Prostate gland (tissue), 2 donors: Measurements from ENCODE around the gene PHC2. TPM values are rescaled to one million over a fixed set of nuclear protein-coding genes. Genes with fewer than 3 reads are reported as not detected.

Experiments used
- DNase-seq: peaks from one replicate; pipeline ENCODE4 v3.0.0-alpha.2; 2019; ENCODE audit warnings: low spot score
- H3K27ac ChIP-seq, 2 donors: fragments of 200-600 bp; sonication (generic); 2 replicates each; pipeline ENCODE4 v1.5.1; 2017 to 2019
- H3K27me3 ChIP-seq: fragments of 200-600 bp; sonication (generic); replicated peaks from 2 replicates; pipeline ENCODE4 v1.5.1; 2019; ENCODE audit not compliant: insufficient read depth
- H3K36me3 ChIP-seq, 2 donors: fragments of 200-600 bp; sonication (generic); 1 replicate in 1 of 2; 2 replicates in 1 of 2; pipeline versions ENCODE4 v1.5.1 to v1.8.1; 2017 to 2019
- H3K4me1 ChIP-seq: fragments of 200-600 bp; sonication (generic); replicated peaks from 2 replicates; pipeline ENCODE4 v1.5.1; 2019
- H3K4me3 ChIP-seq, 2 donors: fragments of 200-600 bp; sonication (generic); 2 replicates each; pipeline ENCODE4 v1.5.1; 2017 to 2019
- H3K9me3 ChIP-seq: fragments of 200-600 bp; sonication (generic); 2 replicates; pipeline ENCODE4 v1.5.1; 2017
- POLR2A ChIP-seq: fragments of 450-650 bp; IDR thresholded peaks from one replicate; pipeline ENCODE4 v1.6.1; 2016; ENCODE audit warnings: antibody characterized with exemption, mild to moderate bottlenecking
- POLR2AphosphoS5 ChIP-seq: sonication (generic); formaldehyde crosslinking; IDR thresholded peaks from one replicate; pipeline ENCODE4 v1.6.1; 2017; ENCODE audit warnings: antibody characterized with exemption
- WGBS: methylation state at CpG from one replicate; pipeline ENCODE4 v1.1.5; 2018; 5-methylcytosine and 5-hydroxymethylcytosine counted together
- intact Hi-C: fragments of 100-400 bp; cut with DNase I; formaldehyde crosslinking; loops from one replicate; pipeline ENCODE4 v1.14.2; 2022
- total RNA-seq, 2 donors: library from RNA; depleted of rRNA; stranded (reverse); fragments of >200 nt; gene quantifications; one replicate each; pipeline ENCODE4 v1.1.0, GENCODE V29; 2016
- TF ChIP-seq, protein P1 (sequence below), 4 experiments: fragments of 200-600 bp in 2 of 4; fragments of 450-650 bp in 2 of 4; sonication (generic) in 2 of 4; IDR thresholded peaks; 1 replicate in 3 of 4; 2 replicates in 1 of 4; pipeline ENCODE4 v1.5.1; 2016 to 2019; ENCODE audit warnings: antibody characterized with exemption in 4 of 4, mild to moderate bottlenecking in 2 of 4, moderate library complexity in 2 of 4

PHC2 gene
- total RNA-seq, 2 donors from 2014 or later: 75.0 to 131 TPM

GRCh38 chr1:33460947-33461629, 30.2 kb upstream of the PHC2 start:
- no peak overlapping the region for H3K4me3 ChIP-seq
- intact Hi-C loops: loop anchor here (10.0 kb wide), 1 partner anchor 336 kb away; no protein-coding TSS in a partner anchor
- H3K9me3 ChIP-seq: no peaks in the 10 kb centered on the region
- 58% methylated on average over 4 of the region's 4 CpGs for WGBS
- H3K27me3 ChIP-seq: no peaks in the 10 kb centered on the region
- H3K36me3 ChIP-seq: no peaks in the 10 kb centered on the region
- TF ChIP-seq POLR2AphosphoS5: peak; percentile 29
- TF ChIP-seq, protein P1, sequence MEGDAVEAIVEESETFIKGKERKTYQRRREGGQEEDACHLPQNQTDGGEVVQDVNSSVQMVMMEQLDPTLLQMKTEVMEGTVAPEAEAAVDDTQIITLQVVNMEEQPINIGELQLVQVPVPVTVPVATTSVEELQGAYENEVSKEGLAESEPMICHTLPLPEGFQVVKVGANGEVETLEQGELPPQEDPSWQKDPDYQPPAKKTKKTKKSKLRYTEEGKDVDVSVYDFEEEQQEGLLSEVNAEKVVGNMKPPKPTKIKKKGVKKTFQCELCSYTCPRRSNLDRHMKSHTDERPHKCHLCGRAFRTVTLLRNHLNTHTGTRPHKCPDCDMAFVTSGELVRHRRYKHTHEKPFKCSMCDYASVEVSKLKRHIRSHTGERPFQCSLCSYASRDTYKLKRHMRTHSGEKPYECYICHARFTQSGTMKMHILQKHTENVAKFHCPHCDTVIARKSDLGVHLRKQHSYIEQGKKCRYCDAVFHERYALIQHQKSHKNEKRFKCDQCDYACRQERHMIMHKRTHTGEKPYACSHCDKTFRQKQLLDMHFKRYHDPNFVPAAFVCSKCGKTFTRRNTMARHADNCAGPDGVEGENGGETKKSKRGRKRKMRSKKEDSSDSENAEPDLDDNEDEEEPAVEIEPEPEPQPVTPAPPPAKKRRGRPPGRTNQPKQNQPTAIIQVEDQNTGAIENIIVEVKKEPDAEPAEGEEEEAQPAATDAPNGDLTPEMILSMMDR (IDR thresholded peaks at IDR 0.05): no peak
- DNase-seq: no peak
- H3K4me1 ChIP-seq: no peaks in the 10 kb centered on the region
- peak overlapping the region; percentile 45 to 61 for H3K27ac ChIP-seq

- WGBS: 71% methylated on average over 3 of the region's 3 CpGs
- H3K4me3 ChIP-seq: no peak overlapping the region
- peak overlapping the region; percentile 45 to 61 for H3K27ac ChIP-seq
- H3K36me3 ChIP-seq: no peaks in the 10 kb centered on the region
- TF ChIP-seq POLR2AphosphoS5 (no peak), POLR2A (no peak)
- TF ChIP-seq, protein P1 (IDR thresholded peaks at IDR 0.05): no peak
- H3K4me1 ChIP-seq: no peaks in the 10 kb centered on the region
- H3K9me3 ChIP-seq: no peaks in the 10 kb centered on the region
- intact Hi-C loops: loop anchor here (10.0 kb wide), 1 partner anchor 335 kb away; no protein-coding TSS in a partner anchor
- no peak for DNase-seq
- no peaks in the 10 kb centered on the region for H3K27me3 ChIP-seq
These were observed 29.2 kb upstream of the PHC2 start for GRCh38 chr1:33460144-33460543.

DNA sequence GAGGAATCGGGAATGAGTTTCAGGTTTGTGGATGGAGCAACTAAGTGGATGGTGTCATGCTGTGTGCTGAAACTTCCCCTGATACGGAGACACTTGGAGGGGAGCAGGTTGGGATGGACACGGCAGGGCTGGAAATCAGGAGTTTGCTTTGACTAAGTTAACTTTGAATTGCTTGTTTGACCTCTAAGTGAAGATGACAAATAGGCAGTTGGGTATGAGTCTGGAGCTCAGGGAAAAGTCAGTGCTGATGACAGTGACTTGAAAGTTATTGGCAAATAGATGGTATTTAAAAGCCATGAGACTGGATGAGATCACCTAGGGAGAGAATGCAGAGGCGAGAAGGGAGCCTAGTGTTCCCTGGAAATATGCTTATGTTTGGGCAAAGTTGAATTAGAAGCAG, 28.8 kb upstream of the PHC2 start:
- Histone ChIP-seq H3K4me1 (no peaks in the 10 kb centered on the region), H3K27me3 (no peaks in the 10 kb centered on the region), H3K4me3 (no peak overlapping the region), H3K9me3 (no peaks in the 10 kb centered on the region), H3K27ac (peak overlapping the region in 1 of 2 donors; percentile 61), H3K36me3 (no peaks in the 10 kb centered on the region)
- WGBS: 67% methylated on average over 4 of the region's 4 CpGs
- DNase-seq: no peak
- intact Hi-C loops: loop anchor here (5.0 to 10.0 kb wide), 2 partner anchors 162 to 335 kb away; no protein-coding TSS in a partner anchor
- TF ChIP-seq, protein P1 (IDR thresholded peaks at IDR 0.05): no peak
- peak; percentile 49 for TF ChIP-seq POLR2AphosphoS5

GRCh38 chr1:33456502-33456886, 25.6 kb upstream of the PHC2 start:
- no peaks in the 10 kb centered on the region for H3K27me3 ChIP-seq
- DNase-seq: no peak
- intact Hi-C loops: loop anchor here (5.0 kb wide), 1 partner anchor 159 kb away; no protein-coding TSS in a partner anchor
- 85% methylated on average over 6 of the region's 6 CpGs for WGBS
- peak overlapping the region in 1 of 2 donors; percentile 4 for H3K27ac ChIP-seq
- H3K4me3 ChIP-seq: no peak overlapping the region
- H3K36me3 ChIP-seq: no peaks in the 10 kb centered on the region
- H3K9me3 ChIP-seq: no peaks in the 10 kb centered on the region
- H3K4me1 ChIP-seq: no peaks in the 10 kb centered on the region
- TF ChIP-seq POLR2A: no peak
- TF ChIP-seq POLR2AphosphoS5: no peak
- TF ChIP-seq, protein P1 (IDR thresholded peaks at IDR 0.05): no peak
